HEK293 (cell line): ENCODE measurements around the gene PPP1R27.

ENCODE experiments used
- FEZF1 ChIP-seq: fragments of 450-650 bp; formaldehyde crosslinking; IDR thresholded peaks from 2 replicates; pipeline ENCODE4 v1.5.1; 2016; ENCODE audit warnings: missing biosample characterization, missing genetic modification characterization
- GLI4 ChIP-seq: fragments of 450-650 bp; formaldehyde crosslinking; IDR thresholded peaks from 2 replicates; pipeline ENCODE4 v1.5.1; 2016; ENCODE audit warnings: missing biosample characterization, missing genetic modification characterization
- KLF16 ChIP-seq: fragments of 450-650 bp; formaldehyde crosslinking; IDR thresholded peaks from 2 replicates; pipeline ENCODE4 v1.5.1; 2017; ENCODE audit warnings: missing biosample characterization, missing genetic modification characterization
- MZF1 ChIP-seq: fragments of 450-650 bp; formaldehyde crosslinking; IDR thresholded peaks from 2 replicates; pipeline ENCODE4 v1.5.1; 2017; ENCODE audit warnings: missing biosample characterization, missing genetic modification characterization, borderline replicate concordance
- SP2 ChIP-seq: fragments of 450-650 bp; formaldehyde crosslinking; IDR thresholded peaks from 2 replicates; pipeline ENCODE4 v1.5.1; 2016; ENCODE audit warnings: missing biosample characterization, missing genetic modification characterization
- ZBTB17 ChIP-seq: fragments of 450-650 bp; formaldehyde crosslinking; IDR thresholded peaks from 2 replicates; pipeline ENCODE4 v1.5.1; 2016; ENCODE audit warnings: missing biosample characterization, missing genetic modification characterization
- ZIC2 ChIP-seq: fragments of 450-650 bp; formaldehyde crosslinking; IDR thresholded peaks from 2 replicates; pipeline ENCODE4 v1.5.1; 2016; ENCODE audit warnings: missing biosample characterization, missing genetic modification characterization
- ZNF175 ChIP-seq: fragments of 450-650 bp; formaldehyde crosslinking; IDR thresholded peaks from 2 replicates; pipeline ENCODE4 v1.5.1; 2016; ENCODE audit warnings: missing biosample characterization, missing genetic modification characterization
- ZNF2 ChIP-seq: fragments of 450-650 bp; formaldehyde crosslinking; IDR thresholded peaks from 2 replicates; pipeline ENCODE4 v1.5.1; 2016; ENCODE audit warnings: missing biosample characterization, missing genetic modification characterization
- ZNF311 ChIP-seq: fragments of 450-650 bp; formaldehyde crosslinking; IDR thresholded peaks from 2 replicates; pipeline ENCODE4 v1.5.1; 2017; ENCODE audit warnings: missing biosample characterization, missing genetic modification characterization, borderline replicate concordance
- ZNF391 ChIP-seq: fragments of 450-650 bp; formaldehyde crosslinking; IDR thresholded peaks from 2 replicates; pipeline ENCODE4 v1.5.1; 2016; ENCODE audit warnings: low read depth, missing biosample characterization, missing genetic modification characterization, borderline replicate concordance
- ZNF416 ChIP-seq: fragments of 450-650 bp; formaldehyde crosslinking; IDR thresholded peaks from 2 replicates; pipeline ENCODE4 v1.5.1; 2016; ENCODE audit warnings: missing biosample characterization, missing genetic modification characterization
- ZNF423 ChIP-seq: fragments of 450-650 bp; formaldehyde crosslinking; IDR thresholded peaks from 2 replicates; pipeline ENCODE4 v1.5.1; 2016; ENCODE audit warnings: missing biosample characterization, missing genetic modification characterization
- ZNF549 ChIP-seq: fragments of 450-650 bp; IDR thresholded peaks from 2 replicates; pipeline ENCODE4 v1.5.1; 2018; ENCODE audit warnings: missing biosample characterization, missing genetic modification characterization, mild to moderate bottlenecking, inconsistent platforms, moderate library complexity
- ZNF561 ChIP-seq: fragments of 450-650 bp; IDR thresholded peaks from 2 replicates; pipeline ENCODE4 v1.5.1; 2018; ENCODE audit warnings: missing biosample characterization, missing genetic modification characterization, borderline replicate concordance
- ZNF585B ChIP-seq: fragments of 450-650 bp; formaldehyde crosslinking; IDR thresholded peaks from 2 replicates; pipeline ENCODE4 v1.5.1; 2016; ENCODE audit warnings: missing biosample characterization, missing genetic modification characterization
- ZNF610 ChIP-seq: fragments of 450-650 bp; formaldehyde crosslinking; IDR thresholded peaks from 2 replicates; pipeline ENCODE4 v1.5.1; 2016; ENCODE audit warnings: missing biosample characterization, missing genetic modification characterization, borderline replicate concordance
- ZNF629 ChIP-seq: fragments of 450-650 bp; formaldehyde crosslinking; IDR thresholded peaks from 2 replicates; pipeline ENCODE4 v1.5.1; 2017; ENCODE audit warnings: missing biosample characterization, missing genetic modification characterization
- ZNF677 ChIP-seq: fragments of 450-650 bp; IDR thresholded peaks from 2 replicates; pipeline ENCODE4 v1.5.0; 2018; ENCODE audit warnings: missing biosample characterization, mild to moderate bottlenecking, missing genetic modification characterization, moderate library complexity
- ZNF707 ChIP-seq: fragments of 450-650 bp; formaldehyde crosslinking; IDR thresholded peaks from 2 replicates; pipeline ENCODE4 v1.5.1; 2016; ENCODE audit warnings: missing biosample characterization, missing genetic modification characterization
- ZNF747 ChIP-seq: fragments of 450-650 bp; formaldehyde crosslinking; IDR thresholded peaks from 2 replicates; pipeline ENCODE4 v1.5.1; 2016; ENCODE audit warnings: missing biosample characterization, missing genetic modification characterization
- ZSCAN23 ChIP-seq: fragments of 450-650 bp; formaldehyde crosslinking; IDR thresholded peaks from 2 replicates; pipeline ENCODE4 v1.5.1; 2016; ENCODE audit warnings: missing biosample characterization, missing genetic modification characterization
- ZXDB ChIP-seq: fragments of 450-650 bp; formaldehyde crosslinking; IDR thresholded peaks from 2 replicates; pipeline ENCODE4 v1.5.1; 2016; ENCODE audit warnings: missing biosample characterization, missing genetic modification characterization
- TF ChIP-seq, protein P1 (sequence below): IDR thresholded peaks from 2 replicates; pipeline ENCODE4 v1.6.1; 2011; ENCODE audit warnings: mild to moderate bottlenecking, low read depth, low read length, borderline replicate concordance
- TF ChIP-seq, protein P2 (sequence below): fragments of 450-650 bp; IDR thresholded peaks from 2 replicates; pipeline ENCODE4 v1.5.1; 2018; ENCODE audit warnings: missing biosample characterization, mild to moderate bottlenecking, missing genetic modification characterization
- TF ChIP-seq, protein P3 (sequence below): fragments of 450-650 bp; formaldehyde crosslinking; IDR thresholded peaks from 2 replicates; pipeline ENCODE4 v1.5.1; 2017; ENCODE audit warnings: missing biosample characterization, missing genetic modification characterization
- TF ChIP-seq, protein P4 (sequence below): fragments of 450-650 bp; formaldehyde crosslinking; IDR thresholded peaks from 2 replicates; pipeline ENCODE4 v1.5.1; 2016; ENCODE audit warnings: missing biosample characterization, missing genetic modification characterization
- TF ChIP-seq, protein P5 (sequence below): fragments of 450-650 bp; formaldehyde crosslinking; optimal IDR thresholded peaks from 2 replicates; pipeline ENCODE3; 2016; ENCODE audit warnings: missing biosample characterization, mild to moderate bottlenecking, missing genetic modification characterization
- TF ChIP-seq, protein P6 (sequence below): fragments of 450-650 bp; formaldehyde crosslinking; IDR thresholded peaks from 2 replicates; pipeline ENCODE4 v1.5.1; 2016; ENCODE audit warnings: missing biosample characterization, missing genetic modification characterization
- TF ChIP-seq, protein P7 (sequence below): sonication (generic); formaldehyde crosslinking; IDR thresholded peaks from 2 replicates; pipeline ENCODE4 v1.8.1; 2022; ENCODE audit warnings: mild to moderate bottlenecking, moderate library complexity, missing genetic modification reagents

The PPP1R27 gene

DNA sequence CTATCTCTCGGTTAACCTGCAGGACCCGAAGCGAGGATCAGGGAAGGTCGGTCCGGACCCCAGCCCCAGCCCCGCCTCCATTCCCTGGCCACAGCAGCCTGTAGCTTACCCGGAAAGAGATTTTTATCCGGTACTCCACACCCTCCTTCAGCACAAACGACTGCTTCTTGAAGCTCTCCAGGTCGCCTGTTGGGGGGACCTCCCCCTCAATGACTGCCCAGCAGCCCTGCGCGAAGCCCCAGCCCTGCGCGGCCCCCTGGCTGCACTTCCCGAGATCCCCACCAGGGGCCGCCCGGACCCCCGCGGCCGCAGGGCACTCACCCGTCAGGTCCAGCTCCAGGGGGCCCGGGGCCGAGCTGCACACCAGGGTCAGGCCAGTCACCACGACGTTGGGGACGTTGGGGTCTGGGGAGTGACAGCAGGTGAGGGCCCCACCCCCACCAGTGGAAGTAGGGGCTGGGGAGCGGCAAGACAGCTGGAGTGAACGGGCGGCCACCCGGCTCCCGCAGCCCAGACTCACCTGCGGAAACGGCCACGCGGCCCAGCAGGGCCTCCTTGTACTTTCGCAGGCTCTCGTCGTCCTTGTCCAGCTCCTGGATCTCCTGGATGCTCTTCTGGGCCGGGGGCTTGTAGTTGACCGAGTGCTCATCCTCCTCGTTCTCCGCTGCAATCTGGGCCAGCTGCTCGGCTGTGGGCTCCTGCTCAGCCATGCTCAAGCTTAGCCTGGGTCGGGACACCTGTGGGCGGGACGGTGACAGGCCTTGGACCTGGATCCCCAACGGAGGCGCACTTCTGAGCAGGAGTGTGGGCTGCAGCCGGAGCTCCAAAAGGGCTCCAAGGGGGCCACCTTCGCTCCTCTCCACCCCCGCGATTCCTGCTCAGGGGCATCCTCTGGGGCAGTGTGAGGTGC lies 34.6 kb upstream of the PPP1R27 start (continued):
- TF ChIP-seq, protein P1, sequence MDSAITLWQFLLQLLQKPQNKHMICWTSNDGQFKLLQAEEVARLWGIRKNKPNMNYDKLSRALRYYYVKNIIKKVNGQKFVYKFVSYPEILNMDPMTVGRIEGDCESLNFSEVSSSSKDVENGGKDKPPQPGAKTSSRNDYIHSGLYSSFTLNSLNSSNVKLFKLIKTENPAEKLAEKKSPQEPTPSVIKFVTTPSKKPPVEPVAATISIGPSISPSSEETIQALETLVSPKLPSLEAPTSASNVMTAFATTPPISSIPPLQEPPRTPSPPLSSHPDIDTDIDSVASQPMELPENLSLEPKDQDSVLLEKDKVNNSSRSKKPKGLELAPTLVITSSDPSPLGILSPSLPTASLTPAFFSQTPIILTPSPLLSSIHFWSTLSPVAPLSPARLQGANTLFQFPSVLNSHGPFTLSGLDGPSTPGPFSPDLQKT: no peak
- TF ChIP-seq MZF1 (tag by site-specific recombination) (0 out of 2 replicates have a peak, but pooled peaks have one; percentile 11), ZNF610 (tag by site-specific recombination) (peak; percentile 82; the same call in 1 of the 2 replicates), ZSCAN23 (peak; percentile 70; the same call in 1 of the 2 replicates), ZNF747 (no peak), GLI4 (no peak), ZNF549 (tag by site-specific recombination) (no peak), ZNF585B (tag by site-specific recombination) (no peak), ZNF2 (tag by site-specific recombination) (peak; percentile 74), ZBTB17 (peak; percentile 57; the same call in 1 of the 2 replicates), KLF16 (no peak), ZNF311 (tag by site-specific recombination) (no peak), ZNF677 (tag by site-specific recombination) (no peak), ZXDB (tag by site-specific recombination) (peak; percentile 62), ZNF175 (tag by site-specific recombination) (no peak), FEZF1 (tag by site-specific recombination) (no peak), ZNF629 (tag by site-specific recombination) (no peak; the same call in none of the 2 replicates), ZNF391 (tag by site-specific recombination) (no peak; the same call in 1 of the 2 replicates), ZNF707 (tag by site-specific recombination) (no peak), SP2 (tag by site-specific recombination) (peak; percentile 8), ZNF416 (tag by site-specific recombination) (no peak), ZIC2 (tag by site-specific recombination) (peak; percentile 97), ZNF423 (tag by site-specific recombination) (peak; percentile 88), ZNF561 (no peak)
- TF ChIP-seq, protein P2, sequence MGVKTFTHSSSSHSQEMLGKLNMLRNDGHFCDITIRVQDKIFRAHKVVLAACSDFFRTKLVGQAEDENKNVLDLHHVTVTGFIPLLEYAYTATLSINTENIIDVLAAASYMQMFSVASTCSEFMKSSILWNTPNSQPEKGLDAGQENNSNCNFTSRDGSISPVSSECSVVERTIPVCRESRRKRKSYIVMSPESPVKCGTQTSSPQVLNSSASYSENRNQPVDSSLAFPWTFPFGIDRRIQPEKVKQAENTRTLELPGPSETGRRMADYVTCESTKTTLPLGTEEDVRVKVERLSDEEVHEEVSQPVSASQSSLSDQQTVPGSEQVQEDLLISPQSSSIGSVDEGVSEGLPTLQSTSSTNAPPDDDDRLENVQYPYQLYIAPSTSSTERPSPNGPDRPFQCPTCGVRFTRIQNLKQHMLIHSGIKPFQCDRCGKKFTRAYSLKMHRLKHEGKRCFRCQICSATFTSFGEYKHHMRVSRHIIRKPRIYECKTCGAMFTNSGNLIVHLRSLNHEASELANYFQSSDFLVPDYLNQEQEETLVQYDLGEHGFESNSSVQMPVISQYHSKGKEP (tag by site-specific recombination): no peak
- TF ChIP-seq, protein P3, sequence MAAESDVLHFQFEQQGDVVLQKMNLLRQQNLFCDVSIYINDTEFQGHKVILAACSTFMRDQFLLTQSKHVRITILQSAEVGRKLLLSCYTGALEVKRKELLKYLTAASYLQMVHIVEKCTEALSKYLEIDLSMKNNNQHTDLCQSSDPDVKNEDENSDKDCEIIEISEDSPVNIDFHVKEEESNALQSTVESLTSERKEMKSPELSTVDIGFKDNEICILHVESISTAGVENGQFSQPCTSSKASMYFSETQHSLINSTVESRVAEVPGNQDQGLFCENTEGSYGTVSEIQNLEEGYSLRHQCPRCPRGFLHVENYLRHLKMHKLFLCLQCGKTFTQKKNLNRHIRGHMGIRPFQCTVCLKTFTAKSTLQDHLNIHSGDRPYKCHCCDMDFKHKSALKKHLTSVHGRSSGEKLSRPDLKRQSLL: no peak
- TF ChIP-seq, protein P4, sequence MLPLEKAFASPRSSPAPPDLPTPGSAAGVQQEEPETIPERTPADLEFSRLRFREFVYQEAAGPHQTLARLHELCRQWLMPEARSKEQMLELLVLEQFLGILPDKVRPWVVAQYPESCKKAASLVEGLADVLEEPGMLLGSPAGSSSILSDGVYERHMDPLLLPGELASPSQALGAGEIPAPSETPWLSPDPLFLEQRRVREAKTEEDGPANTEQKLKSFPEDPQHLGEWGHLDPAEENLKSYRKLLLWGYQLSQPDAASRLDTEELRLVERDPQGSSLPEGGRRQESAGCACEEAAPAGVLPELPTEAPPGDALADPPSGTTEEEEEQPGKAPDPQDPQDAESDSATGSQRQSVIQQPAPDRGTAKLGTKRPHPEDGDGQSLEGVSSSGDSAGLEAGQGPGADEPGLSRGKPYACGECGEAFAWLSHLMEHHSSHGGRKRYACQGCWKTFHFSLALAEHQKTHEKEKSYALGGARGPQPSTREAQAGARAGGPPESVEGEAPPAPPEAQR (tag by site-specific recombination): no peak
- TF ChIP-seq, protein P5, sequence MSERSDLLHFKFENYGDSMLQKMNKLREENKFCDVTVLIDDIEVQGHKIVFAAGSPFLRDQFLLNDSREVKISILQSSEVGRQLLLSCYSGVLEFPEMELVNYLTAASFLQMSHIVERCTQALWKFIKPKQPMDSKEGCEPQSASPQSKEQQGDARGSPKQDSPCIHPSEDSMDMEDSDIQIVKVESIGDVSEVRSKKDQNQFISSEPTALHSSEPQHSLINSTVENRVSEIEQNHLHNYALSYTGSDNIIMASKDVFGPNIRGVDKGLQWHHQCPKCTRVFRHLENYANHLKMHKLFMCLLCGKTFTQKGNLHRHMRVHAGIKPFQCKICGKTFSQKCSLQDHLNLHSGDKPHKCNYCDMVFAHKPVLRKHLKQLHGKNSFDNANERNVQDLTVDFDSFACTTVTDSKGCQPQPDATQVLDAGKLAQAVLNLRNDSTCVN (tag by site-specific recombination): peak; percentile 81
- TF ChIP-seq, protein P6, sequence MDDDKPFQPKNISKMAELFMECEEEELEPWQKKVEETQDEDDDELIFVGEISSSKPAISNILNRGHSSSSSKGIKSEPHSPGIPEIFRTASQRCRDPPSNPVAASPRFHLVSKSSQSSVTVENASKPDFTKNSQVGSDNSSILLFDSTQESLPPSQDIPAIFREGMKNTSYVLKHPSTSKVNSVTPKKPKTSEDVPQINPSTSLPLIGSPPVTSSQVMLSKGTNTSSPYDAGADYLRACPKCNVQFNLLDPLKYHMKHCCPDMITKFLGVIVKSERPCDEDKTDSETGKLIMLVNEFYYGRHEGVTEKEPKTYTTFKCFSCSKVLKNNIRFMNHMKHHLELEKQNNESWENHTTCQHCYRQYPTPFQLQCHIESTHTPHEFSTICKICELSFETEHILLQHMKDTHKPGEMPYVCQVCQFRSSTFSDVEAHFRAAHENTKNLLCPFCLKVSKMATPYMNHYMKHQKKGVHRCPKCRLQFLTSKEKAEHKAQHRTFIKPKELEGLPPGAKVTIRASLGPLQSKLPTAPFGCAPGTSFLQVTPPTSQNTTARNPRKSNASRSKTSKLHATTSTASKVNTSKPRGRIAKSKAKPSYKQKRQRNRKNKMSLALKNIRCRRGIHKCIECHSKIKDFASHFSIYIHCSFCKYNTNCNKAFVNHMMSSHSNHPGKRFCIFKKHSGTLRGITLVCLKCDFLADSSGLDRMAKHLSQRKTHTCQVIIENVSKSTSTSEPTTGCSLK (tag by site-specific recombination): no peak
- TF ChIP-seq, protein P7, sequence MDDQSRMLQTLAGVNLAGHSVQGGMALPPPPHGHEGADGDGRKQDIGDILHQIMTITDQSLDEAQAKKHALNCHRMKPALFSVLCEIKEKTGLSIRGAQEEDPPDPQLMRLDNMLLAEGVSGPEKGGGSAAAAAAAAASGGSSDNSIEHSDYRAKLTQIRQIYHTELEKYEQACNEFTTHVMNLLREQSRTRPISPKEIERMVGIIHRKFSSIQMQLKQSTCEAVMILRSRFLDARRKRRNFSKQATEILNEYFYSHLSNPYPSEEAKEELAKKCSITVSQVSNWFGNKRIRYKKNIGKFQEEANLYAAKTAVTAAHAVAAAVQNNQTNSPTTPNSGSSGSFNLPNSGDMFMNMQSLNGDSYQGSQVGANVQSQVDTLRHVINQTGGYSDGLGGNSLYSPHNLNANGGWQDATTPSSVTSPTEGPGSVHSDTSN (CRISPR knock-in tag): no peak
